ENCODE results near the gene HPRT1. TPM values are rescaled to one million over a fixed set of nuclear protein-coding genes. Genes with fewer than 3 reads are reported as not detected.

Gene HPRT1
- total RNA-seq, 1 donor = 10.0 TPM

DNA sequence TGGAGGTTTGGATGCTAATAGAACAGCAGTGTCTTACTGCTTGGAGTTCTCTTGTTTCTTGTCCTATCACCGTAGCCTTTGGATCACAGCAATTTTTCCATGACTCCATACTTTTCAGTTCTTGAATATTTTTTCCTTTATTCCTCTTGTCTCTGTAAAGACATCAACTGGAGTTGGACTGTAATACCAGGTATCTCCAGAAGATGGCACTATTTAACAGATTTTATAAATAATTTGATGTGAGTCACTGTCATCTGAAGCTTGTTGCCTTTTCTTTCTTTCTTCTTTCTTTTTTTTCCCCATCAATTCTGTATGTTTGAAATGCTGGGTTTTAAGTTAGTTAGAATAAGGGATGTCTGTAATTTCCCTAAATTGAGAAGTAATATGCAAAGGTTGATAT, 24.1 kb downstream of the HPRT1 start:
- DNase-seq (ENCODE audit: low read depth) = peak; percentile 78
- no peak overlapping the region for H3K4me3 ChIP-seq (ENCODE audit: low read depth, low read length)
- TF ChIP-seq, protein P1, sequence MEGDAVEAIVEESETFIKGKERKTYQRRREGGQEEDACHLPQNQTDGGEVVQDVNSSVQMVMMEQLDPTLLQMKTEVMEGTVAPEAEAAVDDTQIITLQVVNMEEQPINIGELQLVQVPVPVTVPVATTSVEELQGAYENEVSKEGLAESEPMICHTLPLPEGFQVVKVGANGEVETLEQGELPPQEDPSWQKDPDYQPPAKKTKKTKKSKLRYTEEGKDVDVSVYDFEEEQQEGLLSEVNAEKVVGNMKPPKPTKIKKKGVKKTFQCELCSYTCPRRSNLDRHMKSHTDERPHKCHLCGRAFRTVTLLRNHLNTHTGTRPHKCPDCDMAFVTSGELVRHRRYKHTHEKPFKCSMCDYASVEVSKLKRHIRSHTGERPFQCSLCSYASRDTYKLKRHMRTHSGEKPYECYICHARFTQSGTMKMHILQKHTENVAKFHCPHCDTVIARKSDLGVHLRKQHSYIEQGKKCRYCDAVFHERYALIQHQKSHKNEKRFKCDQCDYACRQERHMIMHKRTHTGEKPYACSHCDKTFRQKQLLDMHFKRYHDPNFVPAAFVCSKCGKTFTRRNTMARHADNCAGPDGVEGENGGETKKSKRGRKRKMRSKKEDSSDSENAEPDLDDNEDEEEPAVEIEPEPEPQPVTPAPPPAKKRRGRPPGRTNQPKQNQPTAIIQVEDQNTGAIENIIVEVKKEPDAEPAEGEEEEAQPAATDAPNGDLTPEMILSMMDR (IDR thresholded peaks at IDR 0.05; ENCODE audit: insufficient read depth, low read length) = peak; percentile 55

DNA sequence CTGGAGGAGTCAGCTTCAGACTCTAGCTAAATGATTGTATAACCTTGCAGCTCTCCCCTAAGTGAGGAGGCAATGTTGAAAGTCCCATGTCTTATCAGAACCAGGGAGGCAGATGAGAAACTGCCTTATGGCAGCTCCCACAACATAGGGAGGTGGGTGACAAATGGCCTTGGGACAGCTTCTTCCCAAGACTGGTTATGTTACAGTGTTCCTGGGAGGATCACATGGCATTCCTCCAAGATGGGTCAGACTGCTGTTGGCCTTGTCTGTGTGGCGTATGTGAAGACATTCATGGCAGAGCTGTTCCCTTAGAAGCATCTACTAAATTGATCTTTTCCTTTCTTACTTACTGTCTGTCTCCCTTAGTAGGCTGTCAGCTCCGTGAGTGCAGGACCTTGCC, 42.0 kb downstream of the HPRT1 start:
- no peak overlapping the region for H3K4me3 ChIP-seq (ENCODE audit: low read depth, low read length)
- DNase-seq (ENCODE audit: low read depth) = no peak
- TF ChIP-seq, protein P1 (IDR thresholded peaks at IDR 0.05; ENCODE audit: insufficient read depth, low read length) = no peak

GRCh38 chrX:134502686-134503085, 42.7 kb downstream of the HPRT1 start:
- no peak overlapping the region for H3K4me3 ChIP-seq (ENCODE audit: low read depth, low read length)
- DNase-seq (ENCODE audit: low read depth) = peak; percentile 3
- TF ChIP-seq, protein P1 (IDR thresholded peaks at IDR 0.05; ENCODE audit: insufficient read depth, low read length) = no peak

- DNase-seq (ENCODE audit: low read depth) = peak; percentile 56
- TF ChIP-seq, protein P1 (IDR thresholded peaks at IDR 0.05; ENCODE audit: insufficient read depth, low read length) = no peak
- no peak overlapping the region for H3K4me3 ChIP-seq (ENCODE audit: low read depth, low read length)
Measured at GRCh38 chrX:134512566-134512965, 52.6 kb downstream of the HPRT1 start.

GRCh38 chrX:134513091-134513490, 53.1 kb downstream of the HPRT1 start:
- no peak for DNase-seq (ENCODE audit: low read depth)
- H3K4me3 ChIP-seq (ENCODE audit: low read depth, low read length) = no peak overlapping the region
- TF ChIP-seq, protein P1 (IDR thresholded peaks at IDR 0.05; ENCODE audit: insufficient read depth, low read length) = no peak

- DNase-seq (ENCODE audit: low read depth) = peak; percentile 77
- no peak overlapping the region for H3K4me3 ChIP-seq (ENCODE audit: low read depth, low read length)
- TF ChIP-seq, protein P1 (IDR thresholded peaks at IDR 0.05; ENCODE audit: insufficient read depth, low read length) = peak; percentile 76
Measured at GRCh38 chrX:134520860-134521390, 61.0 kb downstream of the HPRT1 start.

GRCh38 chrX:134524181-134524580, 64.2 kb downstream of the HPRT1 start:
- TF ChIP-seq, protein P1 (IDR thresholded peaks at IDR 0.05; ENCODE audit: insufficient read depth, low read length) = no peak
- DNase-seq (ENCODE audit: low read depth) = no peak
- H3K4me3 ChIP-seq (ENCODE audit: low read depth, low read length) = no peak overlapping the region

Measured in fibroblast of the aortic adventitia (primary cell).